Measurements from ENCODE around the gene KLK1. TPM values are rescaled to one million over a fixed set of nuclear protein-coding genes. Genes with fewer than 3 reads are reported as not detected.

KLK1 gene
- total RNA-seq (2014; rRNA removed; shearing (Covaris generic)): not detected in 2 replicates

DNA sequence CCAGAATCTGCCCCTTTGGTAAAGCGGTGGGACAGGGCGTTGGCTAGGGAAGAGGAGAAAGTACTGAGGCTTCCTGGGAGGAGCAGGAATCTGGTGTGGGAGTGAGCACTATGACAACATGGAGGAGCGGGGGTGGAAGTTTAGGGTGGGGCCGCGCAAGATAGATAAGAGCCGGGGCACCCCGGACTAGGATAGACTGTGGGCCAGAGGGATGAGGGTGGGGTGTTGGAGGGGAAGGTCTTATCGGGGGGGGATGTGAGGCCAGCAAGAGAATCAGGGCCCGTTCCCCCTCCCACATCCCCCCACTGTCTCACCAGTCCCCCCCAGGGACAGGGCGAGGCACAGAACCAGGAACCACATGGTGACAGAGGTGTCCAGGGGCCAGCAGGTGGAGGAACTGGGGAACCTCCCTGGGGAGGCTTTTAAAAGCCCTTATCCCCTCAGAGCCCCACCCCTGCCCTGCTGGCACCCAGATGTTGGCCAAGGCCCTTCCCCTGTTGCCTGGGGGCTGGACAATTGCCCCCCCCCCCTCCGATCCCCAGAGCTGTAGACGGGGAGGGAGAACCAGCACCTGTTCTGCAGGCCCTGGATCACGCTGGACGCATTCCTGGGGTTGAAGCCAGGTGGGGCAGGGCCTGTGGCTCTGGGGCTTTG lies at the start of gene KLK1:
Gene KLK1, minus strand, starts transcription at position 399 of the 654 bp plus-strand sequence. Its CDS starts 39 bp downstream, at position 360.

DNA sequence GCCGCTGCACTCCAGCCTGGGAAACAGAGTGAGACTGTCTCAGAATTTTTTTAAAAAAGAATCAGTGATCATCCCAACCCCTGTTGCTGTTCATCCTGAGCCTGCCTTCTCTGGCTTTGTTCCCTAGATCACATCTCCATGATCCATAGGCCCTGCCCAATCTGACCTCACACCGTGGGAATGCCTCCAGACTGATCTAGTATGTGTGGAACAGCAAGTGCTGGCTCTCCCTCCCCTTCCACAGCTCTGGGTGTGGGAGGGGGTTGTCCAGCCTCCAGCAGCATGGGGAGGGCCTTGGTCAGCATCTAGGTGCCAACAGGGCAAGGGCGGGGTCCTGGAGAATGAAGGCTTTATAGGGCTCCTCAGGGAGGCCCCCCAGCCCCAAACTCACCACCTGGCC lies 49.5 kb upstream of the KLK1 start, which contains the start of gene KLK2:
Gene KLK2, plus strand, starts transcription at position 384 of the 400 bp plus-strand sequence. CDS start 35 bp downstream, outside the sequence.

DNA sequence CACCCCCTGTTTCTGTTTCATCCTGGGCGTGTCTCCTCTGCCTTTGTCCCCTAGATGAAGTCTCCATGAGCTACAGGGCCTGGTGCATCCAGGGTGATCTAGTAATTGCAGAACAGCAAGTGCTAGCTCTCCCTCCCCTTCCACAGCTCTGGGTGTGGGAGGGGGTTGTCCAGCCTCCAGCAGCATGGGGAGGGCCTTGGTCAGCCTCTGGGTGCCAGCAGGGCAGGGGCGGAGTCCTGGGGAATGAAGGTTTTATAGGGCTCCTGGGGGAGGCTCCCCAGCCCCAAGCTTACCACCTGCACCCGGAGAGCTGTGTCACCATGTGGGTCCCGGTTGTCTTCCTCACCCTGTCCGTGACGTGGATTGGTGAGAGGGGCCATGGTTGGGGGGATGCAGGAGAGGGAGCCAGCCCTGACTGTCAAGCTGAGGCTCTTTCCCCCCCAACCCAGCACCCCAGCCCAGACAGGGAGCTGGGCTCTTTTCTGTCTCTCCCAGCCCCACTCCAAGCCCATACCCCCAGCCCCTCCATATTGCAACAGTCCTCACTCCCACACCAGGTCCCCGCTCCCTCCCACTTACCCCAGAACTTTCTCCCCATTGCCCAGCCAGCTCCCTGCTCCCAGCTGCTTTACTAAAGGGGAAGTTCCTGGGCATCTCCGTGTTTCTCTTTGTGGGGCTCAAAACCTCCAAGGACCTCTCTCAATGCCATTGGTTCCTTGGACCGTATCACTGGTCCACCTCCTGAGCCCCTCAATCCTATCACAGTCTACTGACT lies 31.2 kb upstream of the KLK1 start, which contains the start of gene KLK3:
Gene KLK3, plus strand, starts transcription at position 280 of the 775 bp plus-strand sequence. Its CDS starts 41 bp downstream, at position 321.

DNA sequence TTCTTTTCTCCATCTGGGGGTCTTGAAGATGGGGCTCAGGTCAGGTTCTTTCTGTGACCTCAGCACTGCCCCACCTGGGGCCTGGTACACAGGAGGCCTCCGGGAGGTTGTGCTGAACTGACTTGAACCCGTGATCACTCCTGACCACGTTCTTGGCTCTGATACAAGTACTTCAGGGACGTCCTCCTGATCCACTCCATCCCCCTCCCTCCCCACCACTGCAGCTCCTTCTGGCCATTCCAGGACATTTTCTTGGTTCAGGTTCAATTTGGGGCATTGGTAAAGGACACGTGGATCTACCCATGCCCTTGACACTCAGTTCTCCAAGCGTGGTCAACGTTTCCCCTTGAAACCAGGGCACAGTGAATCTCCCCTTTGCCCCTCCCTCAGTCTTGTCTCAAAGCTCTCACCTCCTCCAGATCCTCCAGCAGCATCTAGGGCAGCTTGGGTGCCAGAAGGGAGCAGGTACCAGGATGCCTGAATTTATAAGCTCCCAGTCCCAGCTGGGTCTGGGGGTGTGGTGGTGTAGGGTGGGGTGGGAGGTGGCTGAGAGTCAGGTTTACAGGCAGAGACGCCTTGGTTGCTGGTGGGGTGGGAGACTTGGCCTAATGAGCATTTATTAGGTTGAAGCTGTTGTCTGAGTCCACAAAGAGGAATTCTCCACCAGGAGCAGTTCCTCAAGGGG lies 9.7 kb upstream of the KLK1 start, which contains the start of gene KLK15:
Gene KLK15, minus strand, starts transcription at position 458 of the 685 bp plus-strand sequence. CDS start 2,082 bp downstream, outside the sequence.

DNA sequence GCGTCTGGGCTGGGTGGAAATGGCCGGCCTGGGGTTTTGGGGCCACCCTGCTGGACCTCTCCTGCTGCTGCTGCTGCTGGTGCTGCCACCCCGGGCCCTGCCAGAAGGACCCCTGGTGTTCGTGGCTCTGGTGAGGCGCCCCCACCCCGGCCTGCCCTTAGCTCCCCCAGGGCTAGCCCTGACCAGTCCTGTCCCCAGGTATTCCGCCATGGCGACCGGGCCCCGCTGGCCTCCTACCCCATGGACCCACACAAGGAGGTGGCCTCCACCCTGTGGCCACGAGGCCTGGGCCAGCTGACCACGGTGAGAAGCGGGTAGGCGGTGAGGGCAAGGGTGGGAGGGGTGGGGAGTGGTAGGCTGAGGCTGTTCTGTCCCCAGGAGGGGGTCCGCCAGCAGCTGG lies 33.2 kb downstream of the KLK1 start, which contains the start of gene ACP4:
Gene ACP4, plus strand, starts transcription at position 20 of the 400 bp plus-strand sequence. Its CDS starts 0 bp downstream, at position 20.

DNA sequence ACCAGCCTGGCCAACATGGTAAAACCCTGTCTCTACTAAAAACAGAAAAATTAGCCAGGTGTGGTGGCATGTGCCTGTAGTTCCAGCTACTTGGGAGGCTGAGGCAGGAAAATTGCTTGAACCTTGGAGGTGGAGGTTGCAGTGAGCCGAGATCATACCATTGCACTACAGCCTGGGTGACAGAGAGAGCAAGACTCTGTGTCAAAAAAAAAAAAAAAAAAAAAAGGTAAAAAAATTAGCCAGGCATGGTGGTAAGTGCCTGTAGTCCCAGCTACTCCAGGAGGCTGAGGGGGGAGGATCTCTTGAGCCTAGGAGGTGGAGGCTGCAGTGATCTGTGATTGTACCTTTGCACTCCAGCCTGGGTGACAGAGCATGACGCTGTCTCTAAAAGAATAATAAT lies 53.4 kb downstream of the KLK1 start, which contains the start of gene GPR32:
Gene GPR32, plus strand, starts transcription at position 301 of the 400 bp plus-strand sequence. CDS start 137 bp downstream, outside the sequence.

Small RNAs within 50 kb of the gene (small RNA-seq; reads per million reads assigned to genes)
- gene SNORD88A: 196 reads per million, percentile 97 among the genes with 10 or more reads in this experiment
- gene SNORD88B: not detected
- not detected for gene SNORD88C

Other genes with a start within 250 kb of the KLK1 start
- 0.60 and 0.61 TPM in 2 replicates for gene SYT3, start 183.9 kb downstream of the KLK1 start, total RNA-seq (2014; rRNA removed; shearing (Covaris generic))
- 5.2 and 13.8 TPM in 2 replicates for gene C19orf81, start 174.3 kb downstream of the KLK1 start, total RNA-seq (2014; rRNA removed; shearing (Covaris generic))
- gene SHANK1, start 104.0 kb downstream of the KLK1 start, total RNA-seq (2014; rRNA removed; shearing (Covaris generic)): 0.77 and 1.4 TPM in 2 replicates
- 17.3 and 17.7 TPM in 2 replicates for gene CLEC11A, start 100.4 kb downstream of the KLK1 start, total RNA-seq (2014; rRNA removed; shearing (Covaris generic))
- not detected in 2 replicates for gene GPR32, start 53.3 kb downstream of the KLK1 start, total RNA-seq (2014; rRNA removed; shearing (Covaris generic))
- gene ACP4, start 33.4 kb downstream of the KLK1 start, total RNA-seq (2014; rRNA removed; shearing (Covaris generic)): not detected in 2 replicates
- gene KLK15, start 9.8 kb upstream of the KLK1 start, total RNA-seq (2014; rRNA removed; shearing (Covaris generic)): not detected in 2 replicates
- gene KLK3, start 31.1 kb upstream of the KLK1 start, total RNA-seq (2014; rRNA removed; shearing (Covaris generic)): not detected in 2 replicates
- 0.50 and 1.5 TPM in 2 replicates for gene KLK2, start 49.7 kb upstream of the KLK1 start, total RNA-seq (2014; rRNA removed; shearing (Covaris generic))
- not detected in 2 replicates for gene KLK4, start 87.6 kb upstream of the KLK1 start, total RNA-seq (2014; rRNA removed; shearing (Covaris generic))
- not detected in 2 replicates for gene KLK5, start 129.3 kb upstream of the KLK1 start, total RNA-seq (2014; rRNA removed; shearing (Covaris generic))
- 0.94 and 1.6 TPM in 2 replicates for gene KLK6, start 145.8 kb upstream of the KLK1 start, total RNA-seq (2014; rRNA removed; shearing (Covaris generic))
- not detected in 2 replicates for gene KLK7, start 160.1 kb upstream of the KLK1 start, total RNA-seq (2014; rRNA removed; shearing (Covaris generic))
- not detected in 2 replicates for gene KLK8, start 177.8 kb upstream of the KLK1 start, total RNA-seq (2014; rRNA removed; shearing (Covaris generic))
- not detected in 2 replicates for gene KLK10, start 195.9 kb upstream of the KLK1 start, total RNA-seq (2014; rRNA removed; shearing (Covaris generic))
- not detected in 2 replicates for gene KLK11, start 202.8 kb upstream of the KLK1 start, total RNA-seq (2014; rRNA removed; shearing (Covaris generic))
- not detected in 2 replicates for gene KLK12, start 211.2 kb upstream of the KLK1 start, total RNA-seq (2014; rRNA removed; shearing (Covaris generic))
- not detected in 2 replicates for gene KLK13, start 241.3 kb upstream of the KLK1 start, total RNA-seq (2014; rRNA removed; shearing (Covaris generic))

Data from A375 (cell line).